Common myeloid progenitor, CD34-positive (primary cell): ENCODE results near the gene SLC4A1.

Source experiments
- CTCF ChIA-PET: fragments of 350-600 bp; sonication (Branson Sonifier 250); formaldehyde crosslinking; loops from one replicate; lab custom pipeline; 2021; ENCODE audit warnings: antibody characterized with exemption; lab: Charles Lee
- POLR2A ChIA-PET: fragments of 350-600 bp; sonication (Branson Sonifier 250); formaldehyde crosslinking; loops from one replicate; lab custom pipeline; 2021; ENCODE audit warnings: antibody characterized with exemption; lab: Charles Lee
- DNase-seq, 3 donors: peaks; one replicate each; pipeline versions ENCODE4 v3.0.0 to v3.0.0-alpha.2; 2013
- H3K27ac ChIP-seq, 2 experiments: 1 replicate in 1 of 2; 2 replicates in 1 of 2; pipeline ENCODE4 v1.7.0; 2013; ENCODE audit warnings: inconsistent platforms in 2 of 2, low read length in 2 of 2, mild to moderate bottlenecking in 2 of 2, low read depth in 1 of 2, moderate library complexity in 1 of 2; ENCODE audit not compliant: severe bottlenecking in 2 of 2, insufficient read depth in 1 of 2, poor library complexity in 1 of 2
- H3K27me3 ChIP-seq, 5 experiments: replicated peaks in 2 of 5; 1 replicate in 3 of 5; 2 replicates in 2 of 5; pipeline versions ENCODE4 v1.6.1 to v1.7.0; 2013; ENCODE audit warnings: low read length in 4 of 5, mild to moderate bottlenecking in 2 of 5, moderate library complexity in 2 of 5, inconsistent platforms in 1 of 5; ENCODE audit not compliant: insufficient read depth in 5 of 5, control insufficient read depth in 4 of 5
- H3K36me3 ChIP-seq, 4 experiments: 1 replicate in 2 of 4; 2 replicates in 2 of 4; pipeline versions ENCODE4 v1.6.1 to v1.7.0; 2013; ENCODE audit warnings: low read length in 3 of 4, control low read depth in 1 of 4, mild to moderate bottlenecking in 1 of 4; ENCODE audit not compliant: control insufficient read depth in 4 of 4, insufficient read depth in 4 of 4
- H3K4me1 ChIP-seq, 4 experiments: 1 replicate in 3 of 4; 2 replicates in 1 of 4; pipeline versions ENCODE4 v1.6.1 to v1.7.1; 2013; ENCODE audit warnings: low read length in 3 of 4, mild to moderate bottlenecking in 3 of 4, control low read depth in 1 of 4, inconsistent platforms in 1 of 4, moderate library complexity in 1 of 4; ENCODE audit not compliant: control insufficient read depth in 4 of 4, insufficient read depth in 4 of 4; ENCODE audit errors: control extremely low read depth in 1 of 4
- H3K4me3 ChIP-seq, 7 experiments: 1 replicate in 4 of 7; 2 replicates in 3 of 7; pipeline versions ENCODE4 v1.5.1 to v1.7.0; 2013; ENCODE audit warnings: mild to moderate bottlenecking in 7 of 7, low read length in 6 of 7, moderate library complexity in 6 of 7, inconsistent platforms in 2 of 7, low read depth in 2 of 7, control low read depth in 1 of 7; ENCODE audit not compliant: insufficient read depth in 4 of 7, control insufficient read depth in 1 of 7; ENCODE audit errors: extremely low read depth in 1 of 7
- H3K9me3 ChIP-seq, 5 experiments: 1 replicate in 4 of 5; 2 replicates in 1 of 5; pipeline versions ENCODE4 v1.6.1 to v1.7.1; 2013; ENCODE audit warnings: low read length in 4 of 5, mild to moderate bottlenecking in 2 of 5, inconsistent platforms in 1 of 5, low read depth in 1 of 5, moderate library complexity in 1 of 5; ENCODE audit not compliant: control insufficient read depth in 4 of 5, insufficient read depth in 2 of 5; ENCODE audit errors: control extremely low read depth in 1 of 5
- WGBS: methylation state at CpG from one replicate; pipeline ENCODE4 v1.1.5; 2013; ENCODE audit not compliant: insufficient coverage; 5-methylcytosine and 5-hydroxymethylcytosine counted together

SLC4A1 gene

DNA sequence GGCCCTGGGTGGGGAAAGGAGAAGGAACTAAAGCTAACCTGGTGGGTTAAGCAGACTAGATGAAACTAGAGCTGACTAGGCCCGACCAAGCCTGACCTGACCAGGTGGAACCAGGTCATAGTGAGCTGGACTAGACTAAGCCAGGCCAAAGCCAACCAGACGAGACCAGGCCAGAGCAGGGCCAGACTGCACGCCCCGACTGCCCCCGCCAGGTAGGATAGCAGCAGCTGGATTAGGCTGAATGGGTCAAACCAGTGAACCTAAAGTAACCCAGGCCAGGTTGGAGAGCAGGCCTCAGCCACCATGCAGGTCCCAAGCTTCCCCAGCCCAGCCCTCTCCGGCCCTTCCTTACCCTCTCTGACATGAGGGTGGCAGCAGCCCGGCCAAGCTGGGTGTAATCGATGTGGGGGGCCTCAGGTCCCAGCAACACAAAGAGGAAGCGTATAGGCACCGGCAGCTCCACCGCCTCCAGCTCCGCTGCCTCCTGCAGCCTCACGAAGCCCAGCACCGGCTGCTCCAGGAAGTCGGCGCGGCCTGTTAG is 9.1 kb downstream of the SLC4A1 start:
- CTCF ChIA-PET: interaction anchor here (0.6 to 1.7 kb wide), 5 partner anchors 9 to 950 kb away, joined by 3 to 5 read pairs (median 4); partner anchors contain the start of gene SLC4A1
- DNase-seq: peak in 2 of 3 donors; percentile 38 to 43

GRCh38 chr17:44257815-44258760 is 9.8 kb downstream of the SLC4A1 start:
- no peaks in the 10 kb centered on the region for H3K36me3 ChIP-seq
- H3K4me3 ChIP-seq: no peak overlapping the region
- no peaks in the 10 kb centered on the region for H3K9me3 ChIP-seq
- no peak overlapping the region for H3K27ac ChIP-seq
- ChIA-PET POLR2A (interaction anchor here (0.6 kb wide), 1 partner anchor 40 kb away, joined by 3 read pairs; no protein-coding TSS in a partner anchor), CTCF (interaction anchor here (0.6 to 1.2 kb wide), 3 partner anchors 17 to 949 kb away, joined by 3 to 5 read pairs (median 4); no protein-coding TSS in a partner anchor)
- WGBS: 96% methylated on average over 19 of the region's 23 CpGs
- H3K4me1 ChIP-seq: peaks cover 0 to 7% (median 4%) of the 10 kb centered on the region in 4 experiments
- DNase-seq: no peak
- no peaks in the 10 kb centered on the region for H3K27me3 ChIP-seq

More for the DNA sequence above, 9.1 kb downstream of the SLC4A1 start:
- Histone ChIP-seq H3K4me3 (no peak overlapping the region), H3K27ac (no peak overlapping the region), H3K9me3 (no peaks in the 10 kb centered on the region), H3K27me3 (no peaks in the 10 kb centered on the region), H3K4me1 (peaks cover 0 to 7% (median 4%) of the 10 kb centered on the region in 4 experiments), H3K36me3 (no peaks in the 10 kb centered on the region)
- POLR2A ChIA-PET: interaction anchor here (0.6 to 0.8 kb wide), 2 partner anchors 15 to 41 kb away, joined by 3 read pairs; no protein-coding TSS in a partner anchor
- 53% methylated on average over 9 of the region's 17 CpGs for WGBS

DNA sequence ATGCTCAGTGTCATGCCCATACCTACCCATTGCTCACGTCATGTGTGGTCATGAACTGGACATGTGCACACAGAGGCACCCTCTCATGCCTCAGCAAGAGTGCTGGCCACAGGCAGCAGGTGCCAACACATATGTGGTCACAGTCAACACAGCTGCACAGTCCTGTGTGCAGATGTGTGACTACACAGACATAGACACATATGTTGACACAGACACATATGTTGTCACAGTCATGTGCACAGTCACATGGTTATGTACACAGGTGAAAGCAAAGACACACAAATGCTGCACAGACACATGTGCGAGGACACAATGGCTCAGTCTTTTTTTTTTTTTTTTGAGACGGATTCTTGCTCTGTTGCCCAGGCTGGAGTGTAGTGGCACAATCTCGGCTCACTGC is 11.3 kb downstream of the SLC4A1 start:
- peaks cover 0 to 7% (median 4%) of the 10 kb centered on the region in 4 experiments for H3K4me1 ChIP-seq
- no peak overlapping the region for H3K27ac ChIP-seq
- H3K9me3 ChIP-seq: no peaks in the 10 kb centered on the region
- ChIA-PET POLR2A (no interaction called here), CTCF (no interaction called here)
- no peaks in the 10 kb centered on the region for H3K36me3 ChIP-seq
- no peak overlapping the region for H3K4me3 ChIP-seq
- no peaks in the 10 kb centered on the region for H3K27me3 ChIP-seq
- 64% methylated on average over 2 of the region's 4 CpGs for WGBS
- no peak for DNase-seq

DNA sequence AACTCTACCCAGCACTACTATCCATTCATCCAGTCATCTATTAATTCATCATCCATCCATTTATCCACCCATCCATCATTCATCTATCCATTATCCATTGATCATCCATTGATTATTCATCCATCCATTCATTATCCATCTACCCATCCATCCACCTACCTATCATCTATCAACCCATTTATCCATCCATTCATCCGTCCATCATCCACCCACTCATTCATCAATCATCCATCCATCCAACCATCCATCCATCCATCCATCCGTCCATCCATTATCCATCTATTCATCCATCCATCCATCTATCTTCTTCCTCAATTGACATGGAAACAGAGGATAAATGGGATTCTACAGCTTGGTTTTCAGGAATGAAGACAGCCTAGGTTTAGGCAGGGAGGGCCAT is 12.0 kb downstream of the SLC4A1 start:
- DNase-seq: no peak
- no peaks in the 10 kb centered on the region for H3K9me3 ChIP-seq
- no peaks in the 10 kb centered on the region for H3K27me3 ChIP-seq
- H3K27ac ChIP-seq: no peak overlapping the region
- H3K36me3 ChIP-seq: no peaks in the 10 kb centered on the region
- no peak overlapping the region for H3K4me3 ChIP-seq
- CTCF ChIA-PET: no interaction called here
- WGBS: 95% methylated on average over 2 of the region's 2 CpGs
- peaks cover 0 to 7% (median 4%) of the 10 kb centered on the region in 4 experiments for H3K4me1 ChIP-seq
- POLR2A ChIA-PET: no interaction called here

- Histone ChIP-seq H3K27ac (no peak overlapping the region), H3K4me3 (no peak overlapping the region), H3K36me3 (no peaks in the 10 kb centered on the region), H3K27me3 (no peaks in the 10 kb centered on the region), H3K4me1 (peaks cover 0 to 7% (median 4%) of the 10 kb centered on the region in 4 experiments), H3K9me3 (no peaks in the 10 kb centered on the region)
- DNase-seq: no peak
- ChIA-PET CTCF (interaction anchor here (0.7 to 1.0 kb wide), 3 partner anchors 13 to 791 kb away, joined by 3 read pairs; no protein-coding TSS in a partner anchor), POLR2A (interaction anchor here (0.5 kb wide), 1 partner anchor 32 kb away, joined by 4 read pairs; no protein-coding TSS in a partner anchor)
- 96% methylated on average over 7 of the region's 10 CpGs for WGBS
These were observed 13.4 kb downstream of the SLC4A1 start for GRCh38 chr17:44254361-44255095.

GRCh38 chr17:44253006-44253405 is 14.9 kb downstream of the SLC4A1 start:
- ChIA-PET POLR2A (no interaction called here), CTCF (no interaction called here)
- Histone ChIP-seq H3K4me1 (peaks cover 3 to 12% (median 8%) of the 10 kb centered on the region in 4 experiments), H3K27ac (no peak overlapping the region), H3K9me3 (no peaks in the 10 kb centered on the region), H3K4me3 (no peak overlapping the region), H3K36me3 (no peaks in the 10 kb centered on the region), H3K27me3 (no peaks in the 10 kb centered on the region)
- WGBS: 81% methylated on average over 6 of the region's 14 CpGs
- no peak for DNase-seq
